ENCODE results near the gene BCAM. TPM values are rescaled to one million over a fixed set of nuclear protein-coding genes. Genes with fewer than 3 reads are reported as not detected.

Gene BCAM
- total and polyA plus RNA-seq, 2 of the 4 experiments (the other 2 are of a cell fraction), result 2.3 to 35.7 TPM

GRCh38 chr19:44851427-44851826 lies 42.5 kb downstream of the BCAM start:
- no peak overlapping the region for H3K9ac ChIP-seq (ENCODE audit: low read depth, low read length)
- H3K9me3 ChIP-seq (ENCODE audit: control insufficient read depth, insufficient read depth, low read length), result no peaks in the 10 kb centered on the region
- H2BK15ac ChIP-seq (ENCODE audit: low read depth, low read length), result no peak overlapping the region
- no peaks in the 10 kb centered on the region for H3K27me3 ChIP-seq (ENCODE audit: control insufficient read depth, insufficient read depth, low read length)
- DNase-seq (no peak), ATAC-seq (ENCODE audit: low read depth) (no peak)
- TF ChIP-seq BHLHE40 (IDR thresholded peaks at IDR 0.05; ENCODE audit: low read depth, low read length), result no peak
- no peak for TF ChIP-seq CEBPB (IDR thresholded peaks at IDR 0.05; ENCODE audit: low read depth, low read length)
- TF ChIP-seq ELK1 (IDR thresholded peaks at IDR 0.05; ENCODE audit: borderline replicate concordance, low read depth, low read length), result no peak
- TF ChIP-seq RAD21 (IDR thresholded peaks at IDR 0.05; ENCODE audit: low read length), result no peak
- TF ChIP-seq CTCF (conservative IDR thresholded peaks at IDR 0.05; ENCODE audit: low read depth, low read length), result no peak
- TF ChIP-seq RFX5 (IDR thresholded peaks at IDR 0.05; ENCODE audit: low read depth, low read length), result no peak
- no peak for TF ChIP-seq FOS (IDR thresholded peaks at IDR 0.05; ENCODE audit: low read depth, low read length)
- TF ChIP-seq POLR2A (IDR thresholded peaks at IDR 0.05; ENCODE audit: low read depth, low read length), result no peak
- TF ChIP-seq USF2 (IDR thresholded peaks at IDR 0.05; ENCODE audit: low read depth, low read length), result no peak
- TF ChIP-seq NFE2L2 (IDR thresholded peaks at IDR 0.05; ENCODE audit: low read depth, low read length), result no peak
- H3K4ac ChIP-seq (ENCODE audit: low read depth, low read length), result no peak overlapping the region
- no peak overlapping the region for H3K4me2 ChIP-seq (ENCODE audit: low read depth, low read length)
- BruUV-seq (replicated peaks), result no TSS peak
- peaks cover 12% of the 10 kb centered on the region for H3K4me1 ChIP-seq (ENCODE audit: control insufficient read depth, insufficient read depth, low read length)
- H2AFZ ChIP-seq (replicated peaks; ENCODE audit: low read length, poor library complexity), result no peak overlapping the region
- H4K91ac ChIP-seq (ENCODE audit: insufficient read depth, low read depth, low read length), result no peak overlapping the region
- H2AK9ac ChIP-seq (replicated peaks; ENCODE audit: low read depth, low read length, poor library complexity), result no peak overlapping the region
- intact Hi-C loops (cut with micrococcal nuclease) (no loop called here), in situ Hi-C loops (cut with MboI; ENCODE audit: low sequenced_read_pairs) (no loop called here), dilution Hi-C loops (cut with HindIII; ENCODE audit: low sequenced_read_pairs, unreplicated experiment) (no loop called here)
- no peak overlapping the region for H4K8ac ChIP-seq (ENCODE audit: low read depth in 2 of 2, low read length in 2 of 2)
- H3K14ac ChIP-seq (replicated peaks; ENCODE audit: low read depth, low read length), result no peak overlapping the region
- H3K79me1 ChIP-seq (ENCODE audit: low read depth in 1 of 2, low read length in 2 of 2), result peaks cover 8 to 70% of the 10 kb centered on the region in 2 experiments; a peak in 3 of 4 replicates
- peaks cover 81% of the 10 kb centered on the region for H4K20me1 ChIP-seq (ENCODE audit: insufficient read depth, low read length)
- ChIA-PET CTCF (no interaction called here), POLR2A (ENCODE audit: unreplicated experiment) (no interaction called here)
- no peak overlapping the region for H2AK5ac ChIP-seq (ENCODE audit: low read depth, low read length)
- no peak overlapping the region for H4K5ac ChIP-seq (ENCODE audit: low read depth, low read length)
- WGBS, 2 experiments (ENCODE audit: extremely low coverage in 2 of 2, insufficient read length in 1 of 2), result no CpG with 5 or more reads among the region's 2 CpGs
- H3K9me1 ChIP-seq (ENCODE audit: insufficient read depth, low read length), result peaks cover 11% of the 10 kb centered on the region
- H3K4me3 ChIP-seq (ENCODE audit: insufficient read depth, low read depth, low read length), result no peak overlapping the region
- no peak overlapping the region for H2BK120ac ChIP-seq (ENCODE audit: low read depth, low read length)
- no peak overlapping the region for H2BK20ac ChIP-seq (ENCODE audit: low read depth, low read length)
- H3K23ac ChIP-seq (ENCODE audit: low read depth, low read length), result no peak overlapping the region
- no peak overlapping the region for H3K18ac ChIP-seq (ENCODE audit: low read depth, low read length)
- H3K56ac ChIP-seq (ENCODE audit: extremely low read depth, insufficient read depth, low read length), result no peak overlapping the region
- peaks cover 18% of the 10 kb centered on the region for H3K36me3 ChIP-seq (ENCODE audit: control insufficient read depth, insufficient read depth, low read length)
- no peak overlapping the region for H3K27ac ChIP-seq (ENCODE audit: insufficient read depth, low read length)
- H2BK5ac ChIP-seq (ENCODE audit: low read depth, low read length, poor library complexity, severe bottlenecking), result no peak overlapping the region
